Right renal pelvis (tissue), 4 donors: Measurements from ENCODE around the gene OR10P1. TPM values are rescaled to one million over a fixed set of nuclear protein-coding genes. Genes with fewer than 3 reads are reported as not detected.

Experiments used
- DNase-seq, 4 donors: peaks; one replicate each; pipeline ENCODE4 v3.0.0-alpha.2; 2013; ENCODE audit warnings: low read depth in 4 of 4, low spot score in 3 of 4, missing footprints in 1 of 4
- polyA plus RNA-seq, 4 donors: library from polyadenylated mRNA; unstranded; fragments of 120-200 nt; gene quantifications; one replicate each; pipeline ENCODE4 v1.2.1, GENCODE V29; 2013; ENCODE audit not compliant: insufficient read length in 4 of 4

Gene OR10P1
- polyA plus RNA-seq, 4 donors = not detected

GRCh38 chr12:55682087-55682796, 45.5 kb downstream of the OR10P1 start:
- DNase-seq = no peak

- no peak for DNase-seq
Observed at GRCh38 chr12:55683676-55684075, 47.0 kb downstream of the OR10P1 start.

- DNase-seq = no peak
Observed at GRCh38 chr12:55684761-55685370, 48.2 kb downstream of the OR10P1 start.

GRCh38 chr12:55685671-55686070, 49.0 kb downstream of the OR10P1 start:
- no peak for DNase-seq

- no peak for DNase-seq
Observed at GRCh38 chr12:55686366-55687010, 49.8 kb downstream of the OR10P1 start.

Other genes starting within 250 kb of the OR10P1 start
- gene OR6C65, start 236.4 kb upstream of the OR10P1 start, polyA plus RNA-seq = not detected
- not detected for gene OR6C76, start 210.6 kb upstream of the OR10P1 start, polyA plus RNA-seq
- not detected for gene OR6C2, start 192.8 kb upstream of the OR10P1 start, polyA plus RNA-seq
- not detected for gene OR6C70, start 166.8 kb upstream of the OR10P1 start, polyA plus RNA-seq
- not detected for gene OR6C68, start 144.5 kb upstream of the OR10P1 start, polyA plus RNA-seq
- under 1 TPM in 1 of 4 donors, not detected in 3; 0.01 TPM for gene OR6C4, start 87.3 kb upstream of the OR10P1 start, polyA plus RNA-seq
- under 1 TPM in 1 of 4 donors, not detected in 3; 0.04 TPM for gene OR2AP1, start 64.4 kb upstream of the OR10P1 start, polyA plus RNA-seq
- 10 to 100 TPM; 24.3 to 41.0 (median 29.2) TPM for gene ITGA7, start 71.0 kb downstream of the OR10P1 start, polyA plus RNA-seq
- 100 to 1,000 TPM; 103 to 140 (median 113) TPM for gene BLOC1S1, start 79.2 kb downstream of the OR10P1 start, polyA plus RNA-seq
- gene RDH5, start 83.5 kb downstream of the OR10P1 start, polyA plus RNA-seq = 10 to 100 TPM; 21.5 to 29.6 (median 24.7) TPM
- gene CD63, start 92.1 kb downstream of the OR10P1 start, polyA plus RNA-seq = 100 to 1,000 TPM; 674 to 736 (median 700) TPM
- 10 to 100 TPM; 22.3 to 25.2 (median 24.5) TPM for gene GDF11, start 106.2 kb downstream of the OR10P1 start, polyA plus RNA-seq
- gene SARNP, start 180.8 kb downstream of the OR10P1 start, polyA plus RNA-seq = 100 to 1,000 TPM; 115 to 128 (median 124) TPM
- gene ORMDL2, start 181.1 kb downstream of the OR10P1 start, polyA plus RNA-seq = 10 to 100 TPM; 30.4 to 35.2 (median 32.6) TPM
- 10 to 100 TPM; 43.8 to 48.3 (median 45.3) TPM for gene DNAJC14, start 192.7 kb downstream of the OR10P1 start, polyA plus RNA-seq
- 1 to 10 TPM in 2 of 4 donors, under 1 TPM in 2; 0.55 to 1.2 (median 0.98) TPM for gene MMP19, start 206.0 kb downstream of the OR10P1 start, polyA plus RNA-seq